ENCODE results near the gene ATG3. TPM values are rescaled to one million over a fixed set of nuclear protein-coding genes. Genes with fewer than 3 reads are reported as not detected.

ATG3 gene
- polyA plus RNA-seq, 1 donor (not counting 4 experiments of a cell fraction or from before 2014, with no cell fraction given) = 61.3 TPM

GRCh38 chr3:112539825-112540650 lies 21.7 kb downstream of the ATG3 start:
- no peaks in the 10 kb centered on the region for H3K79me2 ChIP-seq (ENCODE audit: control insufficient read depth, insufficient read depth, low read length)
- no peaks in the 10 kb centered on the region for H3K27me3 ChIP-seq (ENCODE audit: control insufficient read depth, extremely low read depth, insufficient read depth, low read length)
- no peak overlapping the region for H3K4me2 ChIP-seq (ENCODE audit: control insufficient read depth, extremely low read depth, insufficient read depth, low read depth, low read length)
- FAIRE-seq (no peak), DNase-seq (ENCODE audit: low read depth, low spot score) (no peak)
- peaks cover 0 to 4% of the 10 kb centered on the region in 2 experiments for H3K36me3 ChIP-seq (ENCODE audit: control insufficient read depth in 2 of 2, extremely low read depth in 1 of 2, insufficient read depth in 2 of 2, low read length in 2 of 2)
- H3K27ac ChIP-seq (ENCODE audit: control insufficient read depth, insufficient read depth, low read length) = no peak overlapping the region
- TF ChIP-seq, protein P1, sequence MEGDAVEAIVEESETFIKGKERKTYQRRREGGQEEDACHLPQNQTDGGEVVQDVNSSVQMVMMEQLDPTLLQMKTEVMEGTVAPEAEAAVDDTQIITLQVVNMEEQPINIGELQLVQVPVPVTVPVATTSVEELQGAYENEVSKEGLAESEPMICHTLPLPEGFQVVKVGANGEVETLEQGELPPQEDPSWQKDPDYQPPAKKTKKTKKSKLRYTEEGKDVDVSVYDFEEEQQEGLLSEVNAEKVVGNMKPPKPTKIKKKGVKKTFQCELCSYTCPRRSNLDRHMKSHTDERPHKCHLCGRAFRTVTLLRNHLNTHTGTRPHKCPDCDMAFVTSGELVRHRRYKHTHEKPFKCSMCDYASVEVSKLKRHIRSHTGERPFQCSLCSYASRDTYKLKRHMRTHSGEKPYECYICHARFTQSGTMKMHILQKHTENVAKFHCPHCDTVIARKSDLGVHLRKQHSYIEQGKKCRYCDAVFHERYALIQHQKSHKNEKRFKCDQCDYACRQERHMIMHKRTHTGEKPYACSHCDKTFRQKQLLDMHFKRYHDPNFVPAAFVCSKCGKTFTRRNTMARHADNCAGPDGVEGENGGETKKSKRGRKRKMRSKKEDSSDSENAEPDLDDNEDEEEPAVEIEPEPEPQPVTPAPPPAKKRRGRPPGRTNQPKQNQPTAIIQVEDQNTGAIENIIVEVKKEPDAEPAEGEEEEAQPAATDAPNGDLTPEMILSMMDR (optimal IDR thresholded peaks at IDR 0.05 in 1 of 3, IDR thresholded peaks at IDR 0.05 in 1 of 3, conservative IDR thresholded peaks at IDR 0.05 in 1 of 3; ENCODE audit: extremely low read depth in 1 of 3, insufficient read depth in 2 of 3, low read length in 3 of 3) = no peak
- no peak for TF ChIP-seq EZH2 (IDR thresholded peaks at IDR 0.05; ENCODE audit: low read length)
- H4K20me1 ChIP-seq (ENCODE audit: control insufficient read depth, extremely low read depth, insufficient read depth, low read length) = no peaks in the 10 kb centered on the region
- H3K9ac ChIP-seq (ENCODE audit: control insufficient read depth, extremely low read depth, insufficient read depth, low read length) = no peak overlapping the region
- no peaks in the 10 kb centered on the region for H3K4me1 ChIP-seq (ENCODE audit: control insufficient read depth, extremely low read depth, insufficient read depth, low read length)
- H3K4me3 ChIP-seq (ENCODE audit: control insufficient read depth in 2 of 3, extremely low read depth in 1 of 3, insufficient read depth in 2 of 3, low read depth in 1 of 3, low read length in 3 of 3) = no peak overlapping the region
- H2AFZ ChIP-seq (ENCODE audit: control insufficient read depth, low read length) = no peak overlapping the region
- H3K9me1 ChIP-seq (ENCODE audit: control insufficient read depth, extremely low read depth, insufficient read depth, low read length) = no peaks in the 10 kb centered on the region
- H3K9me3 ChIP-seq (ENCODE audit: control insufficient read depth, low read depth, low read length) = no peaks in the 10 kb centered on the region
- dilution Hi-C loops (cut with MboI; ENCODE audit: extremely low pct_ligation_motif_present, low sequenced_read_pairs) = no loop called here

GRCh38 chr3:112531358-112531781 lies 30.4 kb downstream of the ATG3 start:
- H3K4me1 ChIP-seq (ENCODE audit: control insufficient read depth, extremely low read depth, insufficient read depth, low read length) = no peaks in the 10 kb centered on the region
- dilution Hi-C loops (cut with MboI; ENCODE audit: extremely low pct_ligation_motif_present, low sequenced_read_pairs) = no loop called here
- H2AFZ ChIP-seq (ENCODE audit: control insufficient read depth, low read length) = no peak overlapping the region
- H3K36me3 ChIP-seq (ENCODE audit: control insufficient read depth in 2 of 2, extremely low read depth in 1 of 2, insufficient read depth in 2 of 2, low read length in 2 of 2) = peaks cover 5 to 8% of the 10 kb centered on the region in 2 experiments
- H4K20me1 ChIP-seq (ENCODE audit: control insufficient read depth, extremely low read depth, insufficient read depth, low read length) = no peaks in the 10 kb centered on the region
- H3K79me2 ChIP-seq (ENCODE audit: control insufficient read depth, insufficient read depth, low read length) = no peaks in the 10 kb centered on the region
- H3K9me3 ChIP-seq (ENCODE audit: control insufficient read depth, low read depth, low read length) = no peaks in the 10 kb centered on the region
- no peak for TF ChIP-seq EZH2 (IDR thresholded peaks at IDR 0.05; ENCODE audit: low read length)
- TF ChIP-seq, protein P1 (optimal IDR thresholded peaks at IDR 0.05 in 1 of 3, IDR thresholded peaks at IDR 0.05 in 1 of 3, conservative IDR thresholded peaks at IDR 0.05 in 1 of 3; ENCODE audit: extremely low read depth in 1 of 3, insufficient read depth in 2 of 3, low read length in 3 of 3) = peak in 2 of 3 experiments; percentile 4 to 30
- DNase-seq (ENCODE audit: low read depth, low spot score) (no peak), FAIRE-seq (no peak)
- H3K4me3 ChIP-seq (ENCODE audit: control insufficient read depth in 2 of 3, extremely low read depth in 1 of 3, insufficient read depth in 2 of 3, low read depth in 1 of 3, low read length in 3 of 3) = no peak overlapping the region
- no peaks in the 10 kb centered on the region for H3K27me3 ChIP-seq (ENCODE audit: control insufficient read depth, extremely low read depth, insufficient read depth, low read length)
- H3K9ac ChIP-seq (ENCODE audit: control insufficient read depth, extremely low read depth, insufficient read depth, low read length) = no peak overlapping the region
- H3K9me1 ChIP-seq (ENCODE audit: control insufficient read depth, extremely low read depth, insufficient read depth, low read length) = no peaks in the 10 kb centered on the region
- H3K4me2 ChIP-seq (ENCODE audit: control insufficient read depth, extremely low read depth, insufficient read depth, low read depth, low read length) = no peak overlapping the region
- H3K27ac ChIP-seq (ENCODE audit: control insufficient read depth, insufficient read depth, low read length) = no peak overlapping the region
